A673 (cell line): ENCODE data around the gene FARP1. TPM values are rescaled to one million over a fixed set of nuclear protein-coding genes. Genes with fewer than 3 reads are reported as not detected.

Source experiments
- BruUV-seq: library from RNA; stranded (reverse); fragments of 400-500 nt; replicated peaks from 2 replicates; lab custom pipeline; 2021; lab: Mats Ljungman, UMichigan
- CTCF ChIA-PET: fragments of 300-600 bp; sonication (Branson Sonifier 250); formaldehyde crosslinking; loops from one replicate; lab custom pipeline; 2022; ENCODE audit warnings: antibody characterized with exemption; lab: Charles Lee
- POLR2A ChIA-PET: fragments of 300-600 bp; sonication (Branson Sonifier 250); formaldehyde crosslinking; loops from one replicate; lab custom pipeline; 2022; ENCODE audit warnings: antibody characterized with exemption; ENCODE audit not compliant: low non-redundant PET; lab: Charles Lee
- DNase-seq: peaks from one replicate; pipeline ENCODE4 v3.0.0-alpha.2; 2015; ENCODE audit warnings: low spot score
- H3K27ac ChIP-seq: fragments of 200-600 bp; sonication (generic); 2 replicates; pipeline ENCODE4 v1.5.1; 2016; ENCODE audit warnings: mixed run types, low read depth, mild to moderate bottlenecking, mixed read lengths, antibody characterized with exemption, low read length; ENCODE audit not compliant: poor library complexity, severe bottlenecking
- H3K27me3 ChIP-seq: fragments of 200-600 bp; sonication (generic); replicated peaks from 2 replicates; pipeline ENCODE4 v1.6.1; 2017; ENCODE audit warnings: mixed run types, low read depth, mild to moderate bottlenecking, mixed read lengths, antibody characterized with exemption, low read length; ENCODE audit not compliant: insufficient read depth, poor library complexity
- H3K36me3 ChIP-seq: fragments of 200-600 bp; sonication (generic); 2 replicates; pipeline ENCODE4 v1.6.1; 2016; ENCODE audit warnings: mixed run types, mild to moderate bottlenecking, mixed read lengths, antibody characterized with exemption, low read length; ENCODE audit not compliant: insufficient read depth, poor library complexity, severe bottlenecking
- H3K4me1 ChIP-seq: fragments of 200-600 bp; sonication (generic); 2 replicates; pipeline ENCODE4 v1.6.1; 2017; ENCODE audit warnings: mixed run types, mild to moderate bottlenecking, mixed read lengths, antibody characterized with exemption, low read length; ENCODE audit not compliant: insufficient read depth, poor library complexity, severe bottlenecking
- H3K4me3 ChIP-seq: fragments of 200-600 bp; sonication (generic); 2 replicates; pipeline ENCODE4 v1.5.1; 2016; ENCODE audit warnings: low read depth, mixed run types, mild to moderate bottlenecking, mixed read lengths, low read length; ENCODE audit not compliant: poor library complexity, severe bottlenecking
- H3K9me3 ChIP-seq: fragments of 200-600 bp; sonication (generic); 2 replicates; pipeline ENCODE4 v1.6.1; 2016; ENCODE audit warnings: mixed run types, low read depth, mild to moderate bottlenecking, mixed read lengths, antibody characterized with exemption, low read length; ENCODE audit not compliant: poor library complexity, severe bottlenecking
- CTCF ChIP-seq: fragments of 300-800, 200-600 bp; sonication (generic); conservative IDR thresholded peaks from 2 replicates; pipeline ENCODE4 v1.5.1; 2017; ENCODE audit warnings: low read depth, mild to moderate bottlenecking, antibody characterized with exemption, low read length, moderate library complexity, mixed read lengths
- EZH2 ChIP-seq: fragments of 200-600 bp; sonication (generic); IDR thresholded peaks from 2 replicates; pipeline ENCODE4 v1.6.1; 2017; ENCODE audit warnings: borderline replicate concordance, low read depth, mild to moderate bottlenecking, mixed read lengths, antibody characterized with exemption, low read length; ENCODE audit not compliant: poor library complexity, severe bottlenecking
- intact Hi-C: fragments of 100-400 bp; cut with micrococcal nuclease; formaldehyde crosslinking; loops from one replicate; pipeline ENCODE4 v1.10.0; 2022; ENCODE audit not compliant: unreplicated experiment
- total RNA-seq: library from RNA; stranded (reverse); gene quantifications from 2 replicates; pipeline ENCODE4 v1.2.3, GENCODE V29; 2021

FARP1 gene
- total RNA-seq, 1 experiment from 2014 or later, result 177 TPM

GRCh38 chr13:98346904-98347636 lies 204.2 kb downstream of the FARP1 start:
- intact Hi-C loops, result no loop called here
- BruUV-seq, result no TSS peak
- no peaks in the 10 kb centered on the region for H3K27me3 ChIP-seq

GRCh38 chr13:98347756-98348155 lies 204.9 kb downstream of the FARP1 start:
- H3K4me1 ChIP-seq, result no peaks in the 10 kb centered on the region
- TF ChIP-seq CTCF (no peak), EZH2 (no peak)
- H3K27me3 ChIP-seq, result no peaks in the 10 kb centered on the region
- CTCF ChIA-PET, result no interaction called here
- POLR2A ChIA-PET, result no interaction called here
- intact Hi-C loops, result no loop called here
- no TSS peak for BruUV-seq
- DNase-seq, result no peak
- H3K36me3 ChIP-seq, result no peaks in the 10 kb centered on the region
- no peak overlapping the region for H3K27ac ChIP-seq
- H3K9me3 ChIP-seq, result no peaks in the 10 kb centered on the region
- H3K4me3 ChIP-seq, result no peak overlapping the region

More at GRCh38 chr13:98346904-98347636, 204.2 kb downstream of the FARP1 start:
- Histone ChIP-seq H3K36me3 (no peaks in the 10 kb centered on the region), H3K27ac (no peak overlapping the region), H3K9me3 (no peaks in the 10 kb centered on the region), H3K4me1 (no peaks in the 10 kb centered on the region), H3K4me3 (no peak overlapping the region)
- POLR2A ChIA-PET, result no interaction called here
- TF ChIP-seq EZH2 (no peak), CTCF (no peak)
- CTCF ChIA-PET, result no interaction called here
- DNase-seq, result no peak

GRCh38 chr13:98348466-98349200 lies 205.7 kb downstream of the FARP1 start:
- POLR2A ChIA-PET, result no interaction called here
- H3K27me3 ChIP-seq, result no peaks in the 10 kb centered on the region

More at GRCh38 chr13:98348466-98349200, 205.7 kb downstream of the FARP1 start:
- no peak for TF ChIP-seq EZH2
- TF ChIP-seq CTCF, result no peak
- no peak overlapping the region for H3K4me3 ChIP-seq
- H3K4me1 ChIP-seq, result no peaks in the 10 kb centered on the region
- DNase-seq, result no peak
- no peak overlapping the region for H3K27ac ChIP-seq
- intact Hi-C loops, result no loop called here
- H3K36me3 ChIP-seq, result no peaks in the 10 kb centered on the region
- H3K9me3 ChIP-seq, result no peaks in the 10 kb centered on the region
- BruUV-seq, result no TSS peak
- CTCF ChIA-PET, result no interaction called here
